SK-N-SH (cell line): ENCODE results near the gene FRYL. TPM values are rescaled to one million over a fixed set of nuclear protein-coding genes. Genes with fewer than 3 reads are reported as not detected.

ENCODE experiments used
- CTCF ChIA-PET: fragments of 300-600, 350-600 bp; formaldehyde crosslinking; extraction: SDS; loops from one replicate; lab custom pipeline; 2021; lab: Yijun Ruan, JAX
- POLR2A ChIA-PET: fragments of 350-600 bp; sonication (Branson Sonifier 250); formaldehyde crosslinking; extraction: SDS; loops from one replicate; lab custom pipeline; 2020; ENCODE audit warnings: antibody characterized with exemption, inconsistent platforms; lab: Yijun Ruan, JAX
- DNase-seq: peaks from one replicate; pipeline ENCODE4 v3.0.0; 2012
- H2AFZ ChIP-seq: fragments of 200-600 bp; sonication (generic); 2 replicates; pipeline ENCODE4 v1.8.1; 2016; ENCODE audit warnings: antibody characterized with exemption, mild to moderate bottlenecking, low read depth
- H3F3A ChIP-seq: fragments of 200-600 bp; sonication (generic); replicated peaks from 2 replicates; pipeline ENCODE3; 2016; ENCODE audit warnings: antibody characterized with exemption, mild to moderate bottlenecking; ENCODE audit not compliant: insufficient read depth
- H3K27ac ChIP-seq, 2 experiments: fragments of 200-500 bp in 1 of 2; fragments of 200-600 bp in 1 of 2; sonication (Bioruptor generic) in 1 of 2; sonication (generic), shearing (Covaris generic) in 1 of 2; 2 replicates each; pipeline versions ENCODE4 v1.5.1 to v1.6.1; 2014 to 2016; ENCODE audit warnings: low read depth in 2 of 2, inconsistent platforms in 1 of 2, low read length in 1 of 2, mild to moderate bottlenecking in 1 of 2, mixed read lengths in 1 of 2
- H3K27me3 ChIP-seq: fragments of 200-600 bp; sonication (generic), shearing (Covaris generic); 2 replicates; pipeline ENCODE4 v1.6.1; 2016; ENCODE audit warnings: mixed run types; ENCODE audit not compliant: insufficient read depth
- H3K36me3 ChIP-seq, 2 experiments: fragments of 200-500 bp in 1 of 2; fragments of 200-600 bp in 1 of 2; sonication (Bioruptor generic) in 1 of 2; sonication (generic) in 1 of 2; replicated peaks in 1 of 2; 2 replicates each; pipeline versions ENCODE3 to v1.5.1; 2014 to 2016; ENCODE audit warnings: low read length in 1 of 2, mild to moderate bottlenecking in 1 of 2; ENCODE audit not compliant: insufficient read depth in 2 of 2, control insufficient read depth in 1 of 2
- H3K4me1 ChIP-seq, 2 experiments: fragments of 200-500 bp in 1 of 2; fragments of 200-600 bp in 1 of 2; sonication (Bioruptor generic) in 1 of 2; sonication (generic), shearing (Covaris generic) in 1 of 2; 2 replicates each; pipeline versions ENCODE4 v1.5.1 to v1.6.1; 2014 to 2016; ENCODE audit warnings: low read depth in 1 of 2, low read length in 1 of 2, mixed run types in 1 of 2; ENCODE audit not compliant: insufficient read depth in 2 of 2, control insufficient read depth in 1 of 2
- H3K4me2 ChIP-seq: fragments of 200-600 bp; sonication (generic), shearing (Covaris generic); 2 replicates; pipeline ENCODE4 v1.6.1; 2017; ENCODE audit warnings: mixed run types
- H3K4me3 ChIP-seq, 2 experiments: fragments of 200-500 bp in 1 of 2; fragments of 200-600 bp in 1 of 2; sonication (Bioruptor generic) in 1 of 2; sonication (generic), shearing (Covaris generic) in 1 of 2; 2 replicates each; pipeline versions ENCODE4 v1.5.1 to v1.8.1; 2014 to 2016; ENCODE audit warnings: low read depth in 2 of 2, inconsistent platforms in 1 of 2, low read length in 1 of 2, mild to moderate bottlenecking in 1 of 2, mixed read lengths in 1 of 2, moderate library complexity in 1 of 2
- H3K79me2 ChIP-seq: fragments of 200-600 bp; sonication (generic); 2 replicates; pipeline ENCODE4 v1.8.1; 2017; ENCODE audit warnings: mild to moderate bottlenecking; ENCODE audit not compliant: insufficient read depth
- H3K9ac ChIP-seq: fragments of 200-600 bp; sonication (generic); 2 replicates; pipeline ENCODE4 v1.6.1; 2017; ENCODE audit warnings: mixed run types
- H3K9me2 ChIP-seq: fragments of 200-600 bp; sonication (generic); 2 replicates; pipeline ENCODE4 v1.6.1; 2017; ENCODE audit warnings: mixed run types
- H3K9me3 ChIP-seq: fragments of 200-600 bp; sonication (generic); 2 replicates; pipeline ENCODE4 v1.6.1; 2017; ENCODE audit warnings: mixed run types, mild to moderate bottlenecking, moderate library complexity
- H4K20me1 ChIP-seq: fragments of 200-600 bp; sonication (generic); 2 replicates; pipeline ENCODE4 v1.6.1; 2017; ENCODE audit warnings: mild to moderate bottlenecking, mixed run types; ENCODE audit not compliant: insufficient read depth
- ELF1 ChIP-seq: IDR thresholded peaks from 2 replicates; pipeline ENCODE4 v1.4.0; 2012
- EZH2phosphoT487 ChIP-seq: fragments of 200-600 bp; sonication (generic); IDR thresholded peaks from 2 replicates; pipeline ENCODE4 v1.6.1; 2017; ENCODE audit warnings: low read depth, mixed run types, mild to moderate bottlenecking, antibody characterized with exemption, moderate library complexity, borderline replicate concordance
- FOXJ3 ChIP-seq: sonication (generic); formaldehyde crosslinking; IDR thresholded peaks from 2 replicates; pipeline ENCODE4 v1.5.1; 2020; ENCODE audit warnings: mild to moderate bottlenecking, missing genetic modification reagents
- FOXM1 ChIP-seq: IDR thresholded peaks from 2 replicates; pipeline ENCODE4 v1.4.0; 2012; ENCODE audit warnings: low read depth, mild to moderate bottlenecking
- GABPA ChIP-seq: IDR thresholded peaks from 2 replicates; pipeline ENCODE4 v1.4.0; 2012; ENCODE audit warnings: low read depth, mild to moderate bottlenecking
- NFIC ChIP-seq: IDR thresholded peaks from 2 replicates; pipeline ENCODE4 v1.4.0; 2012; ENCODE audit warnings: borderline replicate concordance
- RXRA ChIP-seq: IDR thresholded peaks from 2 replicates; pipeline ENCODE4 v1.4.0; 2012; ENCODE audit warnings: low read depth, mild to moderate bottlenecking, borderline replicate concordance
- TAF1 ChIP-seq: IDR thresholded peaks from 2 replicates; pipeline ENCODE4 v1.6.1; 2012; ENCODE audit warnings: low read depth, mild to moderate bottlenecking, low read length, moderate library complexity, borderline replicate concordance
- TCF12 ChIP-seq: IDR thresholded peaks from 2 replicates; pipeline ENCODE4 v1.4.0; 2012
- WGBS: methylation state at CpG from one replicate; pipeline ENCODE4 v1.1.6; 2017; ENCODE audit warnings: low lambda C conversion rate; 5-methylcytosine and 5-hydroxymethylcytosine counted together
- polyA plus RNA-seq, 3 experiments: library from polyadenylated mRNA; depleted of rRNA; stranded (reverse); fragments of >200 nt; gene quantifications; 2 replicates each; pipeline ENCODE4 v1.2.3, GENCODE V29; 2012
- TF ChIP-seq, protein P1 (sequence below): IDR thresholded peaks from 2 replicates; pipeline ENCODE4 v1.6.1; 2012; ENCODE audit warnings: mild to moderate bottlenecking, low read depth, low read length, moderate library complexity
- TF ChIP-seq, protein P2 (sequence below): IDR thresholded peaks from 2 replicates; pipeline ENCODE4 v1.4.0; 2012; ENCODE audit warnings: low read depth, borderline replicate concordance
- TF ChIP-seq, protein P3 (sequence below): IDR thresholded peaks from 2 replicates; pipeline ENCODE4 v1.4.0; 2012; ENCODE audit warnings: low read depth, borderline replicate concordance
- TF ChIP-seq, protein P4 (sequence below): fragments of 200-600 bp; sonication (generic); IDR thresholded peaks from 2 replicates; pipeline ENCODE4 v1.6.1; 2017; ENCODE audit warnings: antibody characterized with exemption, mild to moderate bottlenecking, moderate library complexity

Gene FRYL
- polyA plus RNA-seq, 1 of the 3 experiments (the other 2 are of a cell fraction): 8.2 TPM

DNA sequence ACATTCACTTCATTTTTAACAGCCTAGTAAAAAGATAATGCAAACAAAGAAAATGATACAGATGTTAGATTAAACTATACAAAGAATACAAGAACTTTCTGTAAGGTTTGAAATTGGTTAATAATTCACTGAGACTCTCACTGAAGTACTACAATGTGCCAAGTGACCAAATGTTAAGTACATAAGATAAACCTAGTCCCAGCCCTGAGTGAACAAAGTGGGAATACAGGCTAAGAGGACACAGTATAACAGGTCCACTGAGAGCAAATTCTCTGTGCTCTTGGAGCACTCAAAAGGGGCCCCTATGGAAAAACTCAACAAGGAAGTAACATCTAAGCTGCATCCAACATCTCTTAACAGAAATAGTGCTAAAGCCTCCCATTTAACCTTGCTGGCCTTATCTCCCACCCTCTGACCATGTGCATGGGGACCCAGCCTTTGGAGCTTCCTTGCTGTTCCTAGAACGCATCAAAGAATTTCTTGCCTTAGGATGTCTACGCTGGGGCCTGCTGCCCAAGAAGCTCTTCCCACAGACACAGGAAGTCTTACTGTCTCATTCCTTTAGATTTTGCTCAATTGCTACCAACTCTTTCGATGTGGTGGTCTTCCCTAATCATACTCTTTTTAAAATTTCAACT, 176.6 kb downstream of the FRYL start:
- H3K9me2 ChIP-seq: no peaks in the 10 kb centered on the region
- 100% methylated on average over 3 of the region's 3 CpGs for WGBS
- TF ChIP-seq FOXJ3 (CRISPR knock-in tag) (no peak), TCF12 (no peak), NFIC (no peak)
- TF ChIP-seq, protein P1, sequence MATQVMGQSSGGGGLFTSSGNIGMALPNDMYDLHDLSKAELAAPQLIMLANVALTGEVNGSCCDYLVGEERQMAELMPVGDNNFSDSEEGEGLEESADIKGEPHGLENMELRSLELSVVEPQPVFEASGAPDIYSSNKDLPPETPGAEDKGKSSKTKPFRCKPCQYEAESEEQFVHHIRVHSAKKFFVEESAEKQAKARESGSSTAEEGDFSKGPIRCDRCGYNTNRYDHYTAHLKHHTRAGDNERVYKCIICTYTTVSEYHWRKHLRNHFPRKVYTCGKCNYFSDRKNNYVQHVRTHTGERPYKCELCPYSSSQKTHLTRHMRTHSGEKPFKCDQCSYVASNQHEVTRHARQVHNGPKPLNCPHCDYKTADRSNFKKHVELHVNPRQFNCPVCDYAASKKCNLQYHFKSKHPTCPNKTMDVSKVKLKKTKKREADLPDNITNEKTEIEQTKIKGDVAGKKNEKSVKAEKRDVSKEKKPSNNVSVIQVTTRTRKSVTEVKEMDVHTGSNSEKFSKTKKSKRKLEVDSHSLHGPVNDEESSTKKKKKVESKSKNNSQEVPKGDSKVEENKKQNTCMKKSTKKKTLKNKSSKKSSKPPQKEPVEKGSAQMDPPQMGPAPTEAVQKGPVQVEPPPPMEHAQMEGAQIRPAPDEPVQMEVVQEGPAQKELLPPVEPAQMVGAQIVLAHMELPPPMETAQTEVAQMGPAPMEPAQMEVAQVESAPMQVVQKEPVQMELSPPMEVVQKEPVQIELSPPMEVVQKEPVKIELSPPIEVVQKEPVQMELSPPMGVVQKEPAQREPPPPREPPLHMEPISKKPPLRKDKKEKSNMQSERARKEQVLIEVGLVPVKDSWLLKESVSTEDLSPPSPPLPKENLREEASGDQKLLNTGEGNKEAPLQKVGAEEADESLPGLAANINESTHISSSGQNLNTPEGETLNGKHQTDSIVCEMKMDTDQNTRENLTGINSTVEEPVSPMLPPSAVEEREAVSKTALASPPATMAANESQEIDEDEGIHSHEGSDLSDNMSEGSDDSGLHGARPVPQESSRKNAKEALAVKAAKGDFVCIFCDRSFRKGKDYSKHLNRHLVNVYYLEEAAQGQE: no peak
- TF ChIP-seq, protein P2, sequence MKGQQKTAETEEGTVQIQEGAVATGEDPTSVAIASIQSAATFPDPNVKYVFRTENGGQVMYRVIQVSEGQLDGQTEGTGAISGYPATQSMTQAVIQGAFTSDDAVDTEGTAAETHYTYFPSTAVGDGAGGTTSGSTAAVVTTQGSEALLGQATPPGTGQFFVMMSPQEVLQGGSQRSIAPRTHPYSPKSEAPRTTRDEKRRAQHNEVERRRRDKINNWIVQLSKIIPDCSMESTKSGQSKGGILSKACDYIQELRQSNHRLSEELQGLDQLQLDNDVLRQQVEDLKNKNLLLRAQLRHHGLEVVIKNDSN: no peak
- TF ChIP-seq, all 33 proteins: peak for 0
- Histone ChIP-seq H3K9me3 (no peaks in the 10 kb centered on the region), H4K20me1 (no peaks in the 10 kb centered on the region), H3F3A (peaks cover 3% of the 10 kb centered on the region), H3K79me2 (no peaks in the 10 kb centered on the region), H3K4me1 (peaks cover 0 to 8% of the 10 kb centered on the region in 2 experiments; a peak in 2 of 4 replicates), H3K27me3 (no peaks in the 10 kb centered on the region), H3K27ac (peak overlapping the region in 1 of 2 experiments; percentile 59; a peak in 1 of 4 replicates), H3K36me3 (peaks cover 7 to 25% of the 10 kb centered on the region in 2 experiments), H3K9ac (no peak overlapping the region), H3K4me2 (no peak overlapping the region), H3K4me3 (no peak overlapping the region), H2AFZ (no peak overlapping the region)
- ChIA-PET CTCF (interaction anchor here (0.8 to 1.6 kb wide), 2 partner anchors 25 to 27 kb away, joined by 4 to 6 read pairs; no protein-coding TSS in a partner anchor), POLR2A (no interaction called here)
- no peak for DNase-seq

DNA sequence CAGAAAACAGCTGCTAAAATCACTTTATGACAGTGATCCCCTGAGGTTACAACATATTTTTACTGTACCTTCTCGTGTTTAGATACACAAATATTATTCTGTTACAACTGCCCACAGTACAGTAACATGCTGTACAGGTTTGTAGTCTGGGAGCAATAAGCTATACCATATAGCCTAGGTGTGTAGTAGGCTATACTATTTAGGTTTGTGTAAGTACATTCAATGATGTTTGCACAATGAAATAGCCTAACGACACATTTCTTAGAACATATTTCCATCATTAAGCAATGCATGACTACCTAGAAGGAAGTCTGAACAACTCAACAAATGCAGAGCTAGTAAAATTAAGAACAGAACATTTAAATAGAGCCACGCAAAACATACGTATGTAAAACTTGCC, 177.3 kb downstream of the FRYL start:
- Histone ChIP-seq H3K27ac (peak overlapping the region in 1 of 2 experiments; percentile 59; a peak in 2 of 4 replicates), H3K4me2 (peak overlapping the region; percentile 21; the same call in 1 of the 2 replicates), H4K20me1 (no peaks in the 10 kb centered on the region), H3K4me1 (peaks cover 0 to 8% of the 10 kb centered on the region in 2 experiments; a peak in 2 of 4 replicates), H3K9ac (peak overlapping the region; percentile 1; the same call in 1 of the 2 replicates), H3F3A (peaks cover 3% of the 10 kb centered on the region), H3K9me3 (no peaks in the 10 kb centered on the region), H3K9me2 (no peaks in the 10 kb centered on the region), H3K27me3 (no peaks in the 10 kb centered on the region), H3K36me3 (peaks cover 10 to 30% of the 10 kb centered on the region in 2 experiments), H3K79me2 (no peaks in the 10 kb centered on the region), H2AFZ (no peak overlapping the region), H3K4me3 (no peak overlapping the region)
- ChIA-PET POLR2A (no interaction called here), CTCF (interaction anchor here (0.8 kb wide), 1 partner anchor 28 kb away, joined by 4 read pairs; no protein-coding TSS in a partner anchor)
- WGBS: 91% methylated on average over 4 of the region's 4 CpGs
- no peak for DNase-seq
- TF ChIP-seq, protein P3, sequence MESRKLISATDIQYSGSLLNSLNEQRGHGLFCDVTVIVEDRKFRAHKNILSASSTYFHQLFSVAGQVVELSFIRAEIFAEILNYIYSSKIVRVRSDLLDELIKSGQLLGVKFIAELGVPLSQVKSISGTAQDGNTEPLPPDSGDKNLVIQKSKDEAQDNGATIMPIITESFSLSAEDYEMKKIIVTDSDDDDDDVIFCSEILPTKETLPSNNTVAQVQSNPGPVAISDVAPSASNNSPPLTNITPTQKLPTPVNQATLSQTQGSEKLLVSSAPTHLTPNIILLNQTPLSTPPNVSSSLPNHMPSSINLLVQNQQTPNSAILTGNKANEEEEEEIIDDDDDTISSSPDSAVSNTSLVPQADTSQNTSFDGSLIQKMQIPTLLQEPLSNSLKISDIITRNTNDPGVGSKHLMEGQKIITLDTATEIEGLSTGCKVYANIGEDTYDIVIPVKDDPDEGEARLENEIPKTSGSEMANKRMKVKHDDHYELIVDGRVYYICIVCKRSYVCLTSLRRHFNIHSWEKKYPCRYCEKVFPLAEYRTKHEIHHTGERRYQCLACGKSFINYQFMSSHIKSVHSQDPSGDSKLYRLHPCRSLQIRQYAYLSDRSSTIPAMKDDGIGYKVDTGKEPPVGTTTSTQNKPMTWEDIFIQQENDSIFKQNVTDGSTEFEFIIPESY: no peak
- no peak for TF ChIP-seq FOXM1
- TF ChIP-seq, protein P1: no peak
- no peak for TF ChIP-seq GABPA
- TF ChIP-seq TAF1: no peak
- no peak for TF ChIP-seq EZH2phosphoT487
- no peak for TF ChIP-seq RXRA
- TF ChIP-seq ELF1: no peak
- TF ChIP-seq, protein P4, sequence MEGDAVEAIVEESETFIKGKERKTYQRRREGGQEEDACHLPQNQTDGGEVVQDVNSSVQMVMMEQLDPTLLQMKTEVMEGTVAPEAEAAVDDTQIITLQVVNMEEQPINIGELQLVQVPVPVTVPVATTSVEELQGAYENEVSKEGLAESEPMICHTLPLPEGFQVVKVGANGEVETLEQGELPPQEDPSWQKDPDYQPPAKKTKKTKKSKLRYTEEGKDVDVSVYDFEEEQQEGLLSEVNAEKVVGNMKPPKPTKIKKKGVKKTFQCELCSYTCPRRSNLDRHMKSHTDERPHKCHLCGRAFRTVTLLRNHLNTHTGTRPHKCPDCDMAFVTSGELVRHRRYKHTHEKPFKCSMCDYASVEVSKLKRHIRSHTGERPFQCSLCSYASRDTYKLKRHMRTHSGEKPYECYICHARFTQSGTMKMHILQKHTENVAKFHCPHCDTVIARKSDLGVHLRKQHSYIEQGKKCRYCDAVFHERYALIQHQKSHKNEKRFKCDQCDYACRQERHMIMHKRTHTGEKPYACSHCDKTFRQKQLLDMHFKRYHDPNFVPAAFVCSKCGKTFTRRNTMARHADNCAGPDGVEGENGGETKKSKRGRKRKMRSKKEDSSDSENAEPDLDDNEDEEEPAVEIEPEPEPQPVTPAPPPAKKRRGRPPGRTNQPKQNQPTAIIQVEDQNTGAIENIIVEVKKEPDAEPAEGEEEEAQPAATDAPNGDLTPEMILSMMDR: no peak
